ENCODE measurements around the gene MEX3A.
A peak's percentile ranks its signal among the peaks of the same experiment; 100 is the strongest.

GRCh38 chr1:156115514-156116374 lies 33.5 kb upstream of the MEX3A start:
- TF ChIP-seq CTCF (IDR thresholded peaks at IDR 0.05) (no peak), EP300 (IDR thresholded peaks at IDR 0.05) (peak in 1 of 2 donors; percentile 73)

Data from tibial nerve (tissue), 4 donors.